Endodermal cell (in vitro differentiated cells): Measurements from ENCODE around the gene VPS50. TPM values are rescaled to one million over a fixed set of nuclear protein-coding genes. Genes with fewer than 3 reads are reported as not detected.

ENCODE experiments used
- DNase-seq: peaks from one replicate; pipeline ENCODE4 v3.0.0-alpha.2; 2017
- H3K27ac ChIP-seq: 2 replicates; pipeline ENCODE4 v1.5.1; 2013; ENCODE audit warnings: mild to moderate bottlenecking, low read depth, low read length, moderate library complexity
- H3K27me3 ChIP-seq: 2 replicates; pipeline ENCODE4 v1.6.1; 2013; ENCODE audit warnings: mild to moderate bottlenecking, low read length, moderate library complexity; ENCODE audit not compliant: insufficient read depth, control insufficient read depth, poor library complexity, severe bottlenecking
- H3K36me3 ChIP-seq: 2 replicates; pipeline ENCODE4 v1.7.0; 2013; ENCODE audit warnings: mild to moderate bottlenecking, low read length, moderate library complexity; ENCODE audit not compliant: control insufficient read depth, insufficient read depth
- H3K4me1 ChIP-seq: one replicate; pipeline ENCODE4 v1.7.0; 2013; ENCODE audit warnings: low read length; ENCODE audit not compliant: control insufficient read depth, insufficient read depth
- H3K4me3 ChIP-seq: 2 replicates; pipeline ENCODE4 v1.5.1; 2013; ENCODE audit warnings: mild to moderate bottlenecking, low read length, moderate library complexity
- H3K9ac ChIP-seq: 2 replicates; pipeline ENCODE4 v1.6.1; 2013; ENCODE audit warnings: mild to moderate bottlenecking, low read length, moderate library complexity; ENCODE audit not compliant: poor library complexity, severe bottlenecking; ENCODE audit errors: extremely low read depth
- H3K9me3 ChIP-seq: 2 replicates; pipeline ENCODE4 v1.6.1; 2013; ENCODE audit warnings: mild to moderate bottlenecking, low read length, moderate library complexity; ENCODE audit not compliant: control insufficient read depth
- H3K27ac Mint-ChIP-seq: 2 replicates; pipeline ENCODE4 v1.8.0; 2020; ENCODE audit warnings: mixed read lengths
- H3K27me3 Mint-ChIP-seq: 2 replicates; pipeline ENCODE4 v1.8.0; 2021; ENCODE audit warnings: mild to moderate bottlenecking, mixed read lengths; ENCODE audit not compliant: insufficient read depth
- H3K36me3 Mint-ChIP-seq: 2 replicates; pipeline ENCODE4 v1.8.0; 2020; ENCODE audit warnings: low read depth, mixed read lengths
- H3K4me1 Mint-ChIP-seq: 2 replicates; pipeline ENCODE4 v1.8.0; 2020; ENCODE audit warnings: mixed read lengths
- H3K4me3 Mint-ChIP-seq: 2 replicates; pipeline ENCODE4 v1.8.0; 2020; ENCODE audit warnings: mild to moderate bottlenecking, moderate library complexity, mixed read lengths
- H3K9me3 Mint-ChIP-seq: 2 replicates; pipeline ENCODE4 v1.8.0; 2020; ENCODE audit warnings: mild to moderate bottlenecking, mixed read lengths
- CTCF ChIP-seq: fragments of 200-600 bp; sonication (generic); conservative IDR thresholded peaks from 2 replicates; pipeline ENCODE4 v1.5.0; 2021; ENCODE audit warnings: antibody characterized with exemption, mild to moderate bottlenecking
- WGBS, 2 experiments: methylation state at CpG; one replicate each; pipeline versions ENCODE4 v1.1.5 to v1.1.7; 2013; ENCODE audit warnings: missing lambda C conversion rate in 2 of 2, mixed read lengths in 1 of 2; ENCODE audit not compliant: insufficient coverage in 1 of 2, insufficient read length in 1 of 2; 5-methylcytosine and 5-hydroxymethylcytosine counted together
- total RNA-seq, 2 donors: library from RNA; stranded (reverse); fragmentation: NEBNext Ultra II Directional in 1 of 2; extraction: Animal tissue kit (Norgen Biotek cat#: 25700) in 1 of 2; gene quantifications; 2 replicates in 1 of 2; 3 replicates in 1 of 2; pipeline ENCODE4 v1.2.1, GENCODE V29; 2021

The VPS50 gene
- total RNA-seq, 2 donors from 2014 or later = 13.3 to 14.9 TPM

- H3K4me1 Mint-ChIP-seq = peaks cover 34% of the 10 kb centered on the region
- Histone ChIP-seq H3K27ac (no peak overlapping the region), H3K36me3 (no peaks in the 10 kb centered on the region), H3K4me3 (no peak overlapping the region), H3K27me3 (no peaks in the 10 kb centered on the region), H3K4me1 (peaks cover 10% of the 10 kb centered on the region), H3K9ac (no peak overlapping the region), H3K9me3 (no peaks in the 10 kb centered on the region)
- no peaks in the 10 kb centered on the region for H3K27me3 Mint-ChIP-seq
- H3K4me3 Mint-ChIP-seq = no peak overlapping the region
- DNase-seq = no peak
- TF ChIP-seq CTCF = no peak
- peaks cover 6% of the 10 kb centered on the region for H3K36me3 Mint-ChIP-seq
- 85 to 88% methylated on average over 4 of the region's 4 CpGs for WGBS, 2 experiments
- no peaks in the 10 kb centered on the region for H3K9me3 Mint-ChIP-seq
- no peak overlapping the region for H3K27ac Mint-ChIP-seq
Observed at GRCh38 chr7:93310346-93310745, 78.2 kb downstream of the VPS50 start.

- DNase-seq = no peak
- H3K27ac ChIP-seq = no peak overlapping the region
- H3K9ac ChIP-seq = no peak overlapping the region
- peaks cover 10% of the 10 kb centered on the region for H3K4me1 ChIP-seq
- Mint-ChIP-seq H3K4me1 (peaks cover 34% of the 10 kb centered on the region), H3K27me3 (no peaks in the 10 kb centered on the region), H3K4me3 (no peak overlapping the region), H3K36me3 (peaks cover 5% of the 10 kb centered on the region), H3K27ac (no peak overlapping the region), H3K9me3 (no peaks in the 10 kb centered on the region)
- H3K4me3 ChIP-seq = no peak overlapping the region
- no peak for TF ChIP-seq CTCF
- no peaks in the 10 kb centered on the region for H3K9me3 ChIP-seq
- H3K27me3 ChIP-seq = no peaks in the 10 kb centered on the region
- WGBS, 2 experiments = 83% methylated on average over 3 of the region's 3 CpGs; no CpG with 5 or more reads in 1 of the 2 experiments
- no peaks in the 10 kb centered on the region for H3K36me3 ChIP-seq
Observed at GRCh38 chr7:93314449-93314848, 82.3 kb downstream of the VPS50 start.

GRCh38 chr7:93315896-93316295 lies 83.7 kb downstream of the VPS50 start:
- peaks cover 4% of the 10 kb centered on the region for H3K36me3 ChIP-seq
- peaks cover 10% of the 10 kb centered on the region for H3K4me1 ChIP-seq
- Mint-ChIP-seq H3K4me1 (peaks cover 28% of the 10 kb centered on the region), H3K27me3 (no peaks in the 10 kb centered on the region), H3K4me3 (no peak overlapping the region), H3K9me3 (no peaks in the 10 kb centered on the region), H3K36me3 (peaks cover 9% of the 10 kb centered on the region), H3K27ac (no peak overlapping the region)
- no peaks in the 10 kb centered on the region for H3K27me3 ChIP-seq
- H3K4me3 ChIP-seq = no peak overlapping the region
- H3K27ac ChIP-seq = no peak overlapping the region
- 93 to 100% methylated on average over 2 of the region's 2 CpGs for WGBS, 2 experiments
- no peak overlapping the region for H3K9ac ChIP-seq
- DNase-seq = no peak
- no peak for TF ChIP-seq CTCF
- H3K9me3 ChIP-seq = no peaks in the 10 kb centered on the region
